ENCODE measurements around the gene RPL21. TPM values are rescaled to one million over a fixed set of nuclear protein-coding genes. Genes with fewer than 3 reads are reported as not detected.
A peak's percentile ranks its signal among the peaks of the same experiment; 100 is the strongest.

Gene RPL21
- total RNA-seq, 1 experiment from 2014 or later, result 552 TPM

- TF ChIP-seq EZH2 (IDR thresholded peaks at IDR 0.05; ENCODE audit: low read length, unreplicated experiment), result no peak
- no peak for TF ChIP-seq EZH2phosphoT487 (IDR thresholded peaks at IDR 0.05; ENCODE audit: borderline replicate concordance, low read length)
- TF ChIP-seq CTCF (conservative IDR thresholded peaks at IDR 0.05; ENCODE audit: low read depth, low read length), result no peak
- H3K9me2 ChIP-seq (replicated peaks; ENCODE audit: low read length), result no peaks in the 10 kb centered on the region
- H4K20me1 ChIP-seq (ENCODE audit: low read length), result no peaks in the 10 kb centered on the region
- peaks cover 17% of the 10 kb centered on the region for H3K4me1 ChIP-seq (ENCODE audit: insufficient read depth, low read length)
- H3K4me3 ChIP-seq (ENCODE audit: low read length), result no peak overlapping the region
- BruUV-seq (replicated peaks), result no TSS peak
- intact Hi-C loops (cut with micrococcal nuclease), result no loop called here
- H3K79me2 ChIP-seq (ENCODE audit: low read length), result no peaks in the 10 kb centered on the region
- DNase-seq (peak; percentile 92), ATAC-seq (peak; percentile 18; the same call in 1 of the 2 replicates)
- H2AFZ ChIP-seq (ENCODE audit: low read length), result no peak overlapping the region
- no peaks in the 10 kb centered on the region for H3F3A ChIP-seq (ENCODE audit: low read length, unreplicated experiment)
- no peaks in the 10 kb centered on the region for H3K9me3 ChIP-seq (ENCODE audit: low read length)
- H3K27ac ChIP-seq (ENCODE audit: low read length), result peak overlapping the region; percentile 35
- H3K9ac ChIP-seq (ENCODE audit: low read length), result no peak overlapping the region
- H3K27me3 ChIP-seq (ENCODE audit: low read length), result no peaks in the 10 kb centered on the region
- H3K36me3 ChIP-seq (ENCODE audit: low read depth, low read length), result no peaks in the 10 kb centered on the region
- POLR2A ChIA-PET (ENCODE audit: unreplicated experiment), result no interaction called here
- CTCF ChIA-PET, result no interaction called here
- H3K4me2 ChIP-seq (ENCODE audit: low read length), result peak overlapping the region; percentile 38; the same call in 1 of the 2 replicates
Measured at GRCh38 chr13:27280009-27280656, 28.8 kb downstream of the RPL21 start.

- no peak overlapping the region for H3K4me3 ChIP-seq (ENCODE audit: low read length)
- H2AFZ ChIP-seq (ENCODE audit: low read length), result no peak overlapping the region
- BruUV-seq (replicated peaks), result no TSS peak
- H3K9me2 ChIP-seq (replicated peaks; ENCODE audit: low read length), result no peaks in the 10 kb centered on the region
- ATAC-seq (no peak), DNase-seq (no peak)
- CTCF ChIA-PET, result no interaction called here
- no peaks in the 10 kb centered on the region for H4K20me1 ChIP-seq (ENCODE audit: low read length)
- H3K36me3 ChIP-seq (ENCODE audit: low read depth, low read length), result no peaks in the 10 kb centered on the region
- TF ChIP-seq EZH2phosphoT487 (IDR thresholded peaks at IDR 0.05; ENCODE audit: borderline replicate concordance, low read length), result no peak
- TF ChIP-seq EZH2 (IDR thresholded peaks at IDR 0.05; ENCODE audit: low read length, unreplicated experiment), result no peak
- H3K4me1 ChIP-seq (ENCODE audit: insufficient read depth, low read length), result peaks cover 17% of the 10 kb centered on the region
- H3K9ac ChIP-seq (ENCODE audit: low read length), result no peak overlapping the region
- no peaks in the 10 kb centered on the region for H3F3A ChIP-seq (ENCODE audit: low read length, unreplicated experiment)
- peak overlapping the region; percentile 35 for H3K27ac ChIP-seq (ENCODE audit: low read length)
- H3K27me3 ChIP-seq (ENCODE audit: low read length), result no peaks in the 10 kb centered on the region
- H3K4me2 ChIP-seq (ENCODE audit: low read length), result 0 out of 2 replicates have a peak overlapping the region, but pooled peaks have one; percentile 13
- H3K79me2 ChIP-seq (ENCODE audit: low read length), result no peaks in the 10 kb centered on the region
- H3K9me3 ChIP-seq (ENCODE audit: low read length), result no peaks in the 10 kb centered on the region
- POLR2A ChIA-PET (ENCODE audit: unreplicated experiment), result no interaction called here
- intact Hi-C loops (cut with micrococcal nuclease), result no loop called here
Measured at GRCh38 chr13:27280841-27281240, 29.5 kb downstream of the RPL21 start.

- ChIA-PET POLR2A (ENCODE audit: unreplicated experiment) (no interaction called here), CTCF (interaction anchor here (0.6 to 0.9 kb wide), 2 partner anchors 103 to 297 kb away, joined by 3 read pairs; no protein-coding TSS in a partner anchor)
- BruUV-seq (replicated peaks), result no TSS peak
Measured at GRCh38 chr13:27281420-27281819, 30.1 kb downstream of the RPL21 start.

More at GRCh38 chr13:27281420-27281819, 30.1 kb downstream of the RPL21 start:
- peaks cover 17% of the 10 kb centered on the region for H3K4me1 ChIP-seq (ENCODE audit: insufficient read depth, low read length)
- no peak overlapping the region for H3K4me3 ChIP-seq (ENCODE audit: low read length)
- H4K20me1 ChIP-seq (ENCODE audit: low read length), result no peaks in the 10 kb centered on the region
- TF ChIP-seq CTCF (conservative IDR thresholded peaks at IDR 0.05; ENCODE audit: low read depth, low read length), result no peak
- no peak for TF ChIP-seq EZH2phosphoT487 (IDR thresholded peaks at IDR 0.05; ENCODE audit: borderline replicate concordance, low read length)
- no peak for TF ChIP-seq EZH2 (IDR thresholded peaks at IDR 0.05; ENCODE audit: low read length, unreplicated experiment)
- DNase-seq, result peak; percentile 30
- H3K9me3 ChIP-seq (ENCODE audit: low read length), result no peaks in the 10 kb centered on the region
- 0 out of 2 replicates have a peak, but pooled peaks have one; percentile 39 for ATAC-seq
- no peak overlapping the region for H3K9ac ChIP-seq (ENCODE audit: low read length)
- no peaks in the 10 kb centered on the region for H3F3A ChIP-seq (ENCODE audit: low read length, unreplicated experiment)
- H2AFZ ChIP-seq (ENCODE audit: low read length), result no peak overlapping the region
- intact Hi-C loops (cut with micrococcal nuclease), result no loop called here
- H3K27me3 ChIP-seq (ENCODE audit: low read length), result no peaks in the 10 kb centered on the region
- no peak overlapping the region for H3K27ac ChIP-seq (ENCODE audit: low read length)
- no peaks in the 10 kb centered on the region for H3K9me2 ChIP-seq (replicated peaks; ENCODE audit: low read length)
- no peak overlapping the region for H3K4me2 ChIP-seq (ENCODE audit: low read length)
- no peaks in the 10 kb centered on the region for H3K36me3 ChIP-seq (ENCODE audit: low read depth, low read length)
- no peaks in the 10 kb centered on the region for H3K79me2 ChIP-seq (ENCODE audit: low read length)
